K562 (cell line): Measurements from ENCODE around the gene TMEM217. TPM values are rescaled to one million over a fixed set of nuclear protein-coding genes. Genes with fewer than 3 reads are reported as not detected.

Experiments
- ADNP ChIP-seq: fragments of 200-800 bp; sonication (Bioruptor generic); IDR thresholded peaks from 2 replicates; pipeline ENCODE4 v1.6.1; 2016; ENCODE audit warnings: missing genetic modification characterization, missing compliant biosample characterization
- BRF1 ChIP-seq: IDR thresholded peaks from 3 replicates; pipeline ENCODE4 v1.6.1; 2011; ENCODE audit warnings: borderline replicate concordance, mild to moderate bottlenecking; ENCODE audit not compliant: insufficient read length; ENCODE audit errors: extremely low read depth
- CREB1 ChIP-seq, 2 experiments: sonication (generic) in 1 of 2; formaldehyde crosslinking in 1 of 2; IDR thresholded peaks; 2 replicates each; pipeline versions ENCODE4 v1.6.1 to v1.8.0; 2012 to 2022; ENCODE audit warnings: inconsistent platforms in 1 of 2, mild to moderate bottlenecking in 1 of 2, missing genetic modification reagents in 1 of 2, moderate library complexity in 1 of 2
- EZH2 ChIP-seq: IDR thresholded peaks from 2 replicates; pipeline ENCODE4 v1.6.1; 2012; ENCODE audit warnings: low read depth, mild to moderate bottlenecking, inconsistent platforms, low read length, borderline replicate concordance
- GTF2A2 ChIP-seq: IDR thresholded peaks from 2 replicates; pipeline ENCODE4 v1.6.1; 2016; ENCODE audit warnings: mild to moderate bottlenecking, missing genetic modification characterization, missing compliant biosample characterization
- HDAC1 ChIP-seq, 2 experiments: fragments of 450-650 bp; IDR thresholded peaks; 2 replicates each; pipeline ENCODE4 v1.6.1; 2016 to 2017; ENCODE audit warnings: inconsistent platforms in 1 of 2, mild to moderate bottlenecking in 1 of 2, moderate library complexity in 1 of 2
- HNRNPLL ChIP-seq: fragments of 200-400 bp; formaldehyde crosslinking; IDR thresholded peaks from 2 replicates; pipeline ENCODE4 v1.6.1; 2017; ENCODE audit warnings: low read length, low read depth, mild to moderate bottlenecking; ENCODE audit not compliant: poor library complexity, severe bottlenecking
- HSF4 ChIP-seq: fragments of 250-450 bp; sonication (Bioruptor Pico); IDR thresholded peaks from 2 replicates; pipeline ENCODE4 v2.1.2; 2022; ENCODE audit warnings: mild to moderate bottlenecking, moderate library complexity, borderline replicate concordance
- MTA3 ChIP-seq: fragments of 450-650 bp; formaldehyde crosslinking; IDR thresholded peaks from 2 replicates; pipeline ENCODE4 v1.6.1; 2017; ENCODE audit warnings: mild to moderate bottlenecking, borderline replicate concordance
- MYNN ChIP-seq, 2 experiments: sonication (generic); formaldehyde crosslinking in 1 of 2; IDR thresholded peaks; 2 replicates each; pipeline versions ENCODE4 v1.5.0 to v1.6.1; 2016 to 2020; ENCODE audit warnings: antibody characterized with exemption in 1 of 2, missing genetic modification reagents in 1 of 2
- NFE2L1 ChIP-seq: fragments of 450-650 bp; IDR thresholded peaks from 2 replicates; pipeline ENCODE4 v1.6.1; 2016; ENCODE audit warnings: missing genetic modification characterization, low read depth, mild to moderate bottlenecking, missing compliant biosample characterization, moderate library complexity, borderline replicate concordance
- NR2F6 ChIP-seq: fragments of 450-650 bp; formaldehyde crosslinking; IDR thresholded peaks from 2 replicates; pipeline ENCODE4 v1.4.0; 2020; ENCODE audit warnings: mild to moderate bottlenecking
- PBX2 ChIP-seq, 2 experiments: IDR thresholded peaks in 1 of 2; conservative IDR thresholded peaks in 1 of 2; 2 replicates each; pipeline ENCODE4 v1.6.1; 2016; ENCODE audit warnings: low read depth in 2 of 2, mild to moderate bottlenecking in 1 of 2, missing compliant biosample characterization in 1 of 2, missing genetic modification characterization in 1 of 2, moderate library complexity in 1 of 2
- PHTF2 ChIP-seq: fragments of 250-450 bp; sonication (Bioruptor Pico); IDR thresholded peaks from 2 replicates; pipeline ENCODE4 v1.5.0; 2021; ENCODE audit warnings: mild to moderate bottlenecking
- SRF ChIP-seq, 2 experiments: fragments of 250-450, 450-650 bp in 1 of 2; sonication (Bioruptor Pico) in 1 of 2; sonication (generic) in 1 of 2; formaldehyde crosslinking; IDR thresholded peaks; 2 replicates each; pipeline versions ENCODE4 v1.5.0 to v1.5.1; 2020 to 2022; ENCODE audit warnings: mild to moderate bottlenecking in 1 of 2, missing genetic modification reagents in 1 of 2
- STAG1 ChIP-seq: sonication (generic); formaldehyde crosslinking; IDR thresholded peaks from 2 replicates; pipeline ENCODE4 v1.5.0; 2020; ENCODE audit warnings: missing genetic modification reagents, borderline replicate concordance
- TRIM24 ChIP-seq, 2 experiments: fragments of 450-650 bp; IDR thresholded peaks; 2 replicates each; pipeline ENCODE4 v1.6.1; 2016
- ZKSCAN1 ChIP-seq: fragments of 150-350 bp; IDR thresholded peaks from 2 replicates; pipeline ENCODE4 v1.6.1; 2016; ENCODE audit warnings: low read depth, low read length
- ZNF121 ChIP-seq: sonication (generic); formaldehyde crosslinking; conservative IDR thresholded peaks from 2 replicates; pipeline ENCODE4 v1.8.0; 2022; ENCODE audit warnings: missing genetic modification reagents
- ZNF232 ChIP-seq: sonication (generic); formaldehyde crosslinking; IDR thresholded peaks from 2 replicates; pipeline ENCODE4 v1.8.0; 2022; ENCODE audit warnings: mild to moderate bottlenecking, missing genetic modification reagents
- ZNF280B ChIP-seq: fragments of 250-450 bp; sonication (Bioruptor Pico); IDR thresholded peaks from 2 replicates; pipeline ENCODE4 v1.5.1; 2021; ENCODE audit warnings: mild to moderate bottlenecking
- ZNF384 ChIP-seq: IDR thresholded peaks from 2 replicates; pipeline ENCODE4 v1.6.1; 2012; ENCODE audit warnings: low read depth, low read length, improper control_type of control experiment
- ZNF57 ChIP-seq: fragments of 450-650 bp; formaldehyde crosslinking; IDR thresholded peaks from 2 replicates; pipeline ENCODE4 v1.4.0; 2020; ENCODE audit warnings: mild to moderate bottlenecking, moderate library complexity
- ZNF668 ChIP-seq: fragments of 250-450 bp; sonication (Bioruptor Pico); IDR thresholded peaks from 2 replicates; pipeline ENCODE4 v1.8.0; 2022; ENCODE audit warnings: mild to moderate bottlenecking, inconsistent platforms
- polyA plus RNA-seq, 8 experiments: library from polyadenylated mRNA; depleted of rRNA in 4 of 8; stranded (reverse) in 5 of 8; unstranded in 3 of 8; fragments of >200 nt; fragmentation: Nextera tagmentation in 2 of 8; fragmentation: Illumina TruSeq in 1 of 8; extraction: Ambion mirVana in 2 of 8; extraction: Trizol in 1 of 8; gene quantifications; 2 replicates each; pipeline versions ENCODE4 v1.2.1 to v1.2.3, GENCODE V29; 2011 to 2014; ENCODE audit warnings: inconsistent platforms in 1 of 8, missing spikeins in 1 of 8
- total RNA-seq, 7 experiments: library from RNA; depleted of rRNA in 6 of 7; stranded (reverse); fragments of >200 nt in 6 of 7; fragmentation: Illumina TruSeq in 2 of 7; extraction: Trizol in 2 of 7; gene quantifications; 2 replicates each; pipeline versions ENCODE4 v1.2.1 to v1.2.3, GENCODE V29; 2011 to 2021; ENCODE audit warnings: low replicate concordance in 1 of 7

The TMEM217 gene
- total and polyA plus RNA-seq, 9 of the 15 experiments (the other 6 are each of a cell fraction or from before 2014, with no cell fraction given), result 1.3 to 8.0 (median 1.9) TPM

GRCh38 chr6:37202788-37203491 lies 55.0 kb downstream of the TMEM217 start (continued):
- TF ChIP-seq HSF4 (no peak), GTF2A2 (no peak), ZKSCAN1 (no peak), ZNF668 (CRISPR knock-in tag) (no peak), HNRNPLL (no peak), TRIM24 (IDR thresholded peaks at IDR 0.05) (no peak), NFE2L1 (tag) (no peak), HDAC1 (IDR thresholded peaks at IDR 0.05) (peak in 1 of 2 experiments; percentile 74; a peak in 2 of 4 replicates), EZH2 (no peak), CREB1 (IDR thresholded peaks at IDR 0.05) (no peak), CREB1 (CRISPR knock-in tag; IDR thresholded peaks at IDR 0.05) (no peak), PBX2 (CRISPR knock-in tag; IDR thresholded peaks at IDR 0.05; ENCODE audit: low read depth) (no peak), PBX2 (tag; conservative IDR thresholded peaks at IDR 0.05; ENCODE audit: low read depth) (peak; percentile 77), ZNF384 (no peak), MYNN (IDR thresholded peaks at IDR 0.05) (no peak), MYNN (CRISPR knock-in tag; IDR thresholded peaks at IDR 0.05) (no peak), MTA3 (no peak), ZNF232 (CRISPR knock-in tag) (no peak), ZNF57 (CRISPR knock-in tag) (no peak), SRF (CRISPR knock-in tag; IDR thresholded peaks at IDR 0.05) (no peak), STAG1 (CRISPR knock-in tag) (no peak), BRF1 (no peak), PHTF2 (CRISPR knock-in tag) (no peak), ZNF121 (CRISPR knock-in tag) (no peak), ZNF280B (no peak), ADNP (tag) (no peak), NR2F6 (CRISPR knock-in tag) (no peak)
